ENCODE measurements around the gene B4GAT1.
"Not testable (repeated sequence)": the region's sequence is repeated elsewhere in the genome, so short reads cannot be mapped to it uniquely, and the experiment has no call there.

Gene B4GAT1

GRCh38 chr11:66312549-66313320 lies 34.7 kb downstream of the B4GAT1 start:
- FAIRE-seq (no peak), DNase-seq (ENCODE audit: insufficient read length, low spot score) (peak; percentile 94)
- TF ChIP-seq TAF1 (IDR thresholded peaks at IDR 0.05; ENCODE audit: low read depth, low read length), result no peak
- no peak for TF ChIP-seq SPI1 (IDR thresholded peaks at IDR 0.05; ENCODE audit: low read depth, low read length)
- no peak for TF ChIP-seq POU2F2 (IDR thresholded peaks at IDR 0.05; ENCODE audit: low read depth, low read length)
- TF ChIP-seq POLR2A (IDR thresholded peaks at IDR 0.05; ENCODE audit: low read depth, low read length), result no peak
- TF ChIP-seq PAX5 (IDR thresholded peaks at IDR 0.05; ENCODE audit: insufficient read depth, low read length, severe bottlenecking), result no peak
- no peak for TF ChIP-seq POLR2AphosphoS5 (IDR thresholded peaks at IDR 0.05; ENCODE audit: low read depth, low read length)

- no peak for TF ChIP-seq TAF1 (IDR thresholded peaks at IDR 0.05; ENCODE audit: low read depth, low read length)
- no peak for TF ChIP-seq PAX5 (IDR thresholded peaks at IDR 0.05; ENCODE audit: insufficient read depth, low read length, severe bottlenecking)
- no peak for TF ChIP-seq POU2F2 (IDR thresholded peaks at IDR 0.05; ENCODE audit: low read depth, low read length)
- no peak for TF ChIP-seq POLR2A (IDR thresholded peaks at IDR 0.05; ENCODE audit: low read depth, low read length)
- no peak for TF ChIP-seq POLR2AphosphoS5 (IDR thresholded peaks at IDR 0.05; ENCODE audit: low read depth, low read length)
- TF ChIP-seq SPI1 (IDR thresholded peaks at IDR 0.05; ENCODE audit: low read depth, low read length), result no peak
- DNase-seq (ENCODE audit: insufficient read length, low spot score), result peak; percentile 90
- peak; percentile 98 for FAIRE-seq
Measured at GRCh38 chr11:66311965-66312548, 35.4 kb downstream of the B4GAT1 start.

- DNase-seq (ENCODE audit: insufficient read length, low spot score), result no peak
- no peak for FAIRE-seq
- no peak for TF ChIP-seq PAX5 (IDR thresholded peaks at IDR 0.05; ENCODE audit: insufficient read depth, low read length, severe bottlenecking)
- TF ChIP-seq POLR2AphosphoS5 (IDR thresholded peaks at IDR 0.05; ENCODE audit: low read depth, low read length), result no peak
- TF ChIP-seq POLR2A (IDR thresholded peaks at IDR 0.05; ENCODE audit: low read depth, low read length), result no peak
- TF ChIP-seq TAF1 (IDR thresholded peaks at IDR 0.05; ENCODE audit: low read depth, low read length), result no peak
Measured at GRCh38 chr11:66311470-66311964, 35.9 kb downstream of the B4GAT1 start.

GRCh38 chr11:66310803-66311440 lies 36.5 kb downstream of the B4GAT1 start:
- FAIRE-seq; DNase-seq (ENCODE audit: insufficient read length, low spot score): not testable (repeated sequence)

- DNase-seq (ENCODE audit: insufficient read length, low spot score) (no peak), FAIRE-seq (no peak)
- no peak for TF ChIP-seq POU2F2 (IDR thresholded peaks at IDR 0.05; ENCODE audit: low read depth, low read length)
- no peak for TF ChIP-seq POLR2A (IDR thresholded peaks at IDR 0.05; ENCODE audit: low read depth, low read length)
- TF ChIP-seq POLR2AphosphoS5 (IDR thresholded peaks at IDR 0.05; ENCODE audit: low read depth, low read length), result no peak
- no peak for TF ChIP-seq PAX5 (IDR thresholded peaks at IDR 0.05; ENCODE audit: insufficient read depth, low read length, severe bottlenecking)
- no peak for TF ChIP-seq TAF1 (IDR thresholded peaks at IDR 0.05; ENCODE audit: low read depth, low read length)
- no peak for TF ChIP-seq SPI1 (IDR thresholded peaks at IDR 0.05; ENCODE audit: low read depth, low read length)
Measured at GRCh38 chr11:66310324-66310723, 37.1 kb downstream of the B4GAT1 start.

- no peak for TF ChIP-seq POLR2AphosphoS5 (IDR thresholded peaks at IDR 0.05; ENCODE audit: low read depth, low read length)
- no peak for TF ChIP-seq TAF1 (IDR thresholded peaks at IDR 0.05; ENCODE audit: low read depth, low read length)
- no peak for TF ChIP-seq POU2F2 (IDR thresholded peaks at IDR 0.05; ENCODE audit: low read depth, low read length)
- TF ChIP-seq SPI1 (IDR thresholded peaks at IDR 0.05; ENCODE audit: low read depth, low read length), result no peak
- TF ChIP-seq PAX5 (IDR thresholded peaks at IDR 0.05; ENCODE audit: insufficient read depth, low read length, severe bottlenecking), result no peak
- TF ChIP-seq POLR2A (IDR thresholded peaks at IDR 0.05; ENCODE audit: low read depth, low read length), result no peak
- DNase-seq (ENCODE audit: insufficient read length, low spot score) (no peak), FAIRE-seq (no peak)
Measured at GRCh38 chr11:66309475-66309874, 38.0 kb downstream of the B4GAT1 start.

GRCh38 chr11:66302656-66303055 lies 44.8 kb downstream of the B4GAT1 start:
- TF ChIP-seq POLR2A (IDR thresholded peaks at IDR 0.05; ENCODE audit: low read depth, low read length), result no peak
- no peak for TF ChIP-seq PAX5 (IDR thresholded peaks at IDR 0.05; ENCODE audit: insufficient read depth, low read length, severe bottlenecking)
- TF ChIP-seq POU2F2 (IDR thresholded peaks at IDR 0.05; ENCODE audit: low read depth, low read length), result no peak
- TF ChIP-seq SPI1 (IDR thresholded peaks at IDR 0.05; ENCODE audit: low read depth, low read length), result no peak
- no peak for TF ChIP-seq TAF1 (IDR thresholded peaks at IDR 0.05; ENCODE audit: low read depth, low read length)
- no peak for FAIRE-seq
- DNase-seq (ENCODE audit: insufficient read length, low spot score), result no peak

- no peak for TF ChIP-seq POLR2AphosphoS5 (IDR thresholded peaks at IDR 0.05; ENCODE audit: low read depth, low read length)
- no peak for TF ChIP-seq POLR2A (IDR thresholded peaks at IDR 0.05; ENCODE audit: low read depth, low read length)
- no peak for TF ChIP-seq SPI1 (IDR thresholded peaks at IDR 0.05; ENCODE audit: low read depth, low read length)
- TF ChIP-seq POU2F2 (IDR thresholded peaks at IDR 0.05; ENCODE audit: low read depth, low read length), result no peak
- TF ChIP-seq PAX5 (IDR thresholded peaks at IDR 0.05; ENCODE audit: insufficient read depth, low read length, severe bottlenecking), result no peak
- TF ChIP-seq TAF1 (IDR thresholded peaks at IDR 0.05; ENCODE audit: low read depth, low read length), result no peak
- DNase-seq (ENCODE audit: insufficient read length, low spot score) (no peak), FAIRE-seq (no peak)
Measured at GRCh38 chr11:66299186-66299585, 48.2 kb downstream of the B4GAT1 start.

- FAIRE-seq, result no peak
- no peak for TF ChIP-seq SPI1 (IDR thresholded peaks at IDR 0.05; ENCODE audit: low read depth, low read length)
- TF ChIP-seq POU2F2 (IDR thresholded peaks at IDR 0.05; ENCODE audit: low read depth, low read length), result no peak
- TF ChIP-seq POLR2AphosphoS5 (IDR thresholded peaks at IDR 0.05; ENCODE audit: low read depth, low read length), result no peak
- TF ChIP-seq PAX5 (IDR thresholded peaks at IDR 0.05; ENCODE audit: insufficient read depth, low read length, severe bottlenecking), result no peak
- no peak for TF ChIP-seq POLR2A (IDR thresholded peaks at IDR 0.05; ENCODE audit: low read depth, low read length)
- no peak for TF ChIP-seq TAF1 (IDR thresholded peaks at IDR 0.05; ENCODE audit: low read depth, low read length)
- no peak for DNase-seq (ENCODE audit: insufficient read length, low spot score)
Measured at GRCh38 chr11:66297610-66298009, 49.8 kb downstream of the B4GAT1 start.
